CD4-positive, alpha-beta T cell treated with Interleukin-6 at 100 ng/mL for 8 hours (primary cell): ENCODE results near the gene GAA.
"Not testable (repeated sequence)": the region's sequence is repeated elsewhere in the genome, so short reads cannot be mapped to it uniquely, and the experiment has no call there.

ENCODE experiments used
- DNase-seq: peaks from one replicate; pipeline ENCODE4 v3.0.0-alpha.2; 2020; ENCODE audit warnings: mixed read lengths, low spot score

Gene GAA

GRCh38 chr17:80145076-80146075, 44.0 kb downstream of the GAA start:
- no peak for DNase-seq

- no peak for DNase-seq
These were observed 45.0 kb downstream of the GAA start for GRCh38 chr17:80146121-80147034.

- DNase-seq: peak; percentile 98
These were observed 45.8 kb downstream of the GAA start, which contains the start of gene EIF4A3 for GRCh38 chr17:80147035-80147822. Gene EIF4A3, minus strand, starts transcription at chr17:80147128. Its CDS starts 167 bp downstream, at chr17:80146961.

- DNase-seq: no peak
These were observed 50.0 kb downstream of the GAA start for GRCh38 chr17:80151333-80151732.

- DNase-seq: no peak
These were observed 50.8 kb downstream of the GAA start for GRCh38 chr17:80152081-80152702.

GRCh38 chr17:80153004-80153403, 51.6 kb downstream of the GAA start:
- no peak for DNase-seq

GRCh38 chr17:80154166-80154565, 52.8 kb downstream of the GAA start:
- DNase-seq: no peak

GRCh38 chr17:80155600-80155999, 54.2 kb downstream of the GAA start:
- not testable (repeated sequence) for DNase-seq

GRCh38 chr17:80158846-80159245, 57.5 kb downstream of the GAA start:
- no peak for DNase-seq

GRCh38 chr17:80160536-80160935, 59.2 kb downstream of the GAA start:
- DNase-seq: no peak

GRCh38 chr17:80163336-80163735, 62.0 kb downstream of the GAA start:
- no peak for DNase-seq

- DNase-seq: no peak
These were observed 62.8 kb downstream of the GAA start for GRCh38 chr17:80164185-80164584.

- DNase-seq: no peak
These were observed 65.1 kb downstream of the GAA start for GRCh38 chr17:80166446-80166845.

GRCh38 chr17:80168371-80168770, 67.0 kb downstream of the GAA start:
- DNase-seq: no peak

- no peak for DNase-seq
These were observed 67.7 kb downstream of the GAA start for GRCh38 chr17:80169107-80169506.
